Epithelial cell of esophagus (primary cell): ENCODE data around the gene RGS2.

Source experiments
- DNase-seq: peaks from one replicate; pipeline ENCODE4 v3.0.0; 2010; ENCODE audit warnings: low read depth
- H3K4me3 ChIP-seq: 2 replicates; pipeline ENCODE4 v1.5.1; 2011; ENCODE audit warnings: mild to moderate bottlenecking, low read length, control low read depth
- CTCF ChIP-seq: IDR thresholded peaks from 2 replicates; pipeline ENCODE4 v1.5.1; 2011; ENCODE audit warnings: low read depth, mild to moderate bottlenecking, low read length, control low read depth, inconsistent platforms; ENCODE audit not compliant: insufficient read depth; ENCODE audit errors: missing control alignments

Gene RGS2

GRCh38 chr1:192808518-192809306, at the start of gene RGS2:
Gene RGS2, plus strand, starts transcription at chr1:192809039. Its CDS starts 33 bp downstream, at chr1:192809072.
- no peak for TF ChIP-seq CTCF
- peak; percentile 91 for DNase-seq
- H3K4me3 ChIP-seq: peak within 1 kb of the TSS; percentile 98

- no peak for TF ChIP-seq CTCF
- DNase-seq: no peak
- H3K4me3 ChIP-seq: no peak overlapping the region
These were observed 49.7 kb upstream of the RGS2 start for GRCh38 chr1:192759104-192759503.

- no peak for TF ChIP-seq CTCF
- H3K4me3 ChIP-seq: no peak overlapping the region
- no peak for DNase-seq
These were observed 46.6 kb upstream of the RGS2 start for GRCh38 chr1:192762265-192762664.

- DNase-seq: peak; percentile 55
- TF ChIP-seq CTCF: no peak
- H3K4me3 ChIP-seq: no peak overlapping the region
These were observed 45.6 kb upstream of the RGS2 start for GRCh38 chr1:192763243-192763642.

GRCh38 chr1:192763756-192764155, 45.1 kb upstream of the RGS2 start:
- no peak for DNase-seq
- H3K4me3 ChIP-seq: no peak overlapping the region
- TF ChIP-seq CTCF: no peak

- DNase-seq: no peak
- H3K4me3 ChIP-seq: no peak overlapping the region
- TF ChIP-seq CTCF: no peak
These were observed 44.2 kb upstream of the RGS2 start for GRCh38 chr1:192764675-192765074.
